Endometrium (tissue), 2 donors: ENCODE measurements around the gene SPCS2.

Source experiments
- FAIRE-seq: peaks from 2 replicates; lab custom pipeline; 2012; peaks lifted over from hg19 to GRCh38; lab: Jason Lieb, UNC
- donor health status: control.
- donor health status: control.

The SPCS2 gene

DNA sequence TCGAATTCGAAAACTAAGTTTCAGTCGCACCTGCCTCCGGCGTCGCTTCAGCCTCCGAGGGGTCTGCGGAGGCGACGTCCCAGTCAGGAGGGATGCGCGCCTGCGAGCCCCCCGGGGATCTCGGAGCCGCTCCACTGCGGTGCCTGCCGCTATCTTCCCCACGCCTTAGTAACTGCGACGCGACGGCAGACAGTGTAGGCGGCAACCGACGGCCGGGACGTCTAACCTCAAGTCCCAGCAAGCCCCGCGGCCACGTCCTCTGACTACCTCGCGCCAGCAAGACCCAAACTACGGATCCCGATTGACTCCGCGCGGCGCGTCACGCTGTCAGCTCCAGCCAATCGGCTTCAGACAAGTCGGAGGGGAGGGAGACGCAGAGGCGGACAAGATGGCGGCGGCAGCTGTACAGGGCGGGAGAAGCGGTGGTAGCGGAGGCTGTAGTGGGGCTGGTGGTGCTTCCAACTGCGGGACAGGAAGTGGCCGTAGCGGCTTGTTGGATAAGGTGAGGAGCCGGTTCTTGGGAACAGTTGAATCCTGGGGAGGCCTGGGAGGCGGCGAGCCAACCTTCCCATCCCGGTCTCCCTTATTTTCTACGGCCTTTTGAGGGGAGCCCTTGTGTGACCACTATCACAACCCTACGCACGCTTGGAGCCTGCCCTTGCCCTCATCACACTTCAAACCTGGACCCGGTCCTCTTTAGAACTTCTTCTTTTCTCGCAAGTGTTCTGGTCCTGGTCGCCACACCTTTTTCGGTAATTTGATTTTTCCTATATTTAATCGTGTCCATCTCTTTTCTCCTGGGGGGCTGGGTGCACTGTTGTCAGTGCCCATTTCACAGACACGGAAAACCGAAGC is at the start of gene SPCS2, which contains the start of gene XRRA1:
Gene SPCS2, plus strand, starts transcription at position 369 of the 855 bp plus-strand sequence. Its CDS starts 20 bp downstream, at position 389.
Gene XRRA1, minus strand, starts transcription at position 194 of the 855 bp plus-strand sequence. CDS start 8,213 bp downstream, outside the sequence.
- FAIRE-seq: peak; percentile 93

DNA sequence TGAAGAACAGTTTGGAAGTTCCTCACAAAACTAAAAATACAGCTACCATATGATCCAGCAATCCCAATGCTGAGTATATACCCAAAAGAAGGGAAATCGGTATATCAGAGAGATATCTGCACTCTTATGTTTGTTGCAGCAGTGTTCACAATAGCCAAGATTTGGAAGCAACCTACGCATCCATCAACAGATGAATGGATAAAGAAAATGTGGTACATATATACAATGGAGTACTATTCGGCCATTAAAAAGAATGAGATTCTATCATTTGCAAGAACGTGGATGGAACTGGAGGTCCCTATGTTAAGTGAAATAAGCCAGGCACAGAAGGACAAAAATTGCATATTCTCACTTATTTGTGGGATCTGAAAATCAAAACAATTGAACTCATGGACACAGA is 46.7 kb upstream of the SPCS2 start:
- FAIRE-seq: no peak

DNA sequence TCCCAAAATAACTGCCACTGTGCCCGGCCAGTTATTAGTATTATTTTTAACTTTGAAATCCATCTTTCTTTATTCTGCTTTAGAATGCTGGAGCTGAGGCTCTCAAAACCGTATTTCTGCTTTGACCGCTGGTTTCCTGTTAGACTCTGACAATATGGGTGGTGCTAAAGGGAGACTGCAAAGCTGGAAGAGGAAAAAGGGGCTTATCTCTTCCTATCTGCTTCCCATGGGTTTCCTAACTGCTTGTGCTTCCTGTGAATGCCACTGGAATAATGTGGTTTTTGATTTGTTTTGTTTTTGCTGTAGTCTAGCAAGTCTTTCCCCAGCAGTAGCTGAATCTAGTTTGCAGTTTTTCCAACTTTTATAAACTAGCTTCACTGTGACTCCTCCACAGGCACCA is 43.7 kb upstream of the SPCS2 start:
- FAIRE-seq: no peak

DNA sequence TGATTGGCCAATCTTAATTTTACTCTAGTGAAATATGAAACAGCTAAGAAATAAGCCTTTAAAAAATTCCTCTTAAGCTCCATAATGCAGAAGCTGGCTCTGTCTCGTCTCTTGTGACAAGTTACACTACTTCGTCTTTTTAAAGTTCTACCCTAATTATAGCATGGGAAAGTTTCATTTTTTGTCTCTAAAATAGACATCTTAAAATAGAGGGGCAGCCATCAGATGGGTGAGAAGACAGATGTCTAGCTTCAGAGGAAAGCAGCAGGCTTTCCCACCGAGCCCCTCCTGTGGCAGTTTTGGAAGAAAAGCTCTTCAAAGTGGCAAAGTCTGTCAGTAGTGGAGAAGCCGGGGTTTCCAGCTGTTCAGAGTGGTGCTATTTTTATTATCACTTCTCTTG is 39.7 kb upstream of the SPCS2 start:
- no peak for FAIRE-seq

DNA sequence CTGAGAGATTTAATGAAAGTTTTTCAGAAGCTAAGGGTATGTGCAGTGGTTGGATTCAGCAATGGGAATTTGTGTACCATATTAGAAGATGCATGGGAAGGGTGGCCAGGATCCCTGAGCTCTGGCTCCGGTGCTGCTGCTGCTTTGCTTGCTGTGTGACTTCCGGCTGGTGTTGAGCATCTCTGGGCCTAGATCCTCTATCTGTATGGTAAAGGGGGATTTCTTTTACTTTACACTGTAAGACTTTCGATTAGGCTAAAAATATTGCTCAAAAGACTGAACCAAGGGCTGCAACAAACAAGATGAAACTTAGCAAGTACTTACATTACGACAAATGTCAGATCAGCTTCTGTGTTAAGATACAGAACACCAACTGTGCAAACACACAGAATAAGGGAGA is 39.3 kb upstream of the SPCS2 start:
- FAIRE-seq: no peak

DNA sequence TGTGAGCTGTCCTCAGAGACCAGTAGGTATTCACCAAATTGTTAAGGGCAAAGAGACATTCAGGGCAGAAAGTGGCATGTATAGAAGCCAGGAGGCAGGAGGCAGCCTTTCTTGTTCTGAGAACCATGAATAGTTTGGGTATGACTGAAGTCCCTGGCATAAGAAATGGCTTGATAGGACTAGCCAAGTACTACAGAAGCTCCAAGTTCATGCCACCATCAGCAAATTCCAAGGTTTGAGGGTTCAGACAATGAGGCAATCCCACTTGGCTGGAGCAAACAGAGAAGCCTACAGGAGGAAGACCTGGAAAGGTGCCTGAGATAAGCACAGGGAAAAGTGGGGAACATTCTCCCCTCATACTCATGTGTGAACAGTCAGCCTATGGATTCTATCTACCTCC is 25.9 kb upstream of the SPCS2 start:
- FAIRE-seq: no peak

DNA sequence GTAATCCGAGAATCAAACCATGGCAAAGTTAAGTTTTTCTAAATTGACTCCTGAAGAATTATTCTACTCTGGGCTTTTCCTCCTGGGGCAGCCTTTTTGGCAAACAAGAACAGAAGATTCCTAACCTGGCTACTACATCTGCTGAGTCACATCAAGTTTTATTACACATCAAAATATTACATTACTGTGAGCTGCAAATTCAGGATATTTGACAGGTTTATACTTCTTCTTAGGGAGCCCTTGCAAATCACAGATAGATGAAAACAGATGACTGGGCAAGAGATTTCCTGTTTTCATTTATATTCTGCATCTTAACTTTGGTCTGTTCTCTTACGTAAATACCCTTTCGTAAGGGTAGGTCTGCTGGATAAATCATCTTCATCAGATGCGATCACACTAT is 23.8 kb upstream of the SPCS2 start:
- FAIRE-seq: no peak

DNA sequence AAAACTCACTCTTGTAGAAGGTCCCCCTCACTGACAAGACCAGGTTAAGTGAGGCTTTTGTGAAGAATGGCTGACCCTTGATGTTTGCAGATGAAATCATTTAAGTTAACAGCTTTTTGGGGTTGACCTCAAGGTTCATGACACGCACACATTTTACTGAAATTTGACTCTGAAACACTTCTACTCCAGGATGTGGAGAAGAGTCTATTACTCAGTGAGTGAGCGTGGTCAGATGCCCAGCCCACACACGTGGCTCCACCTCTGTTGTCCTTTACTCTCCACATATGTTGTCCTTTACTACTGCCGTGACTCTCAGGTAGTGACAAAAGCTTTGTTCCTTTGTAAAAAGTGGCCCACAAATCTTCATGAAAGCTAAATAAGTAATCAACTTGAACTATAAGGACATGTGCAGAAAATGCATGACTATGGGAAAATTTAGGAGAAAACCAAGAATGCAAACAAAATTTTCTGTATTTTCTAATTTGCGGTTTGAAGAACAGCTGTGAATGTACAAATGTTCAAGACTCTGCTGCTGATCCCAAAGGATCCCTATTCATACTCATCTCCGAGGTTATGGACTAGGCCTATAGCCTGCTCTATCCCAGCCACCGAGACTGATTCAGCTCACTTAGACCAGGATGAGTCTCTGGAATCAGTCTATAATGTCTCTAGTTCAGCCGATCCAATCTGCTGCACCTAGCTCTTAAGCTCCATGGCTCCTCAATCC is 22.6 kb upstream of the SPCS2 start:
- FAIRE-seq: no peak

DNA sequence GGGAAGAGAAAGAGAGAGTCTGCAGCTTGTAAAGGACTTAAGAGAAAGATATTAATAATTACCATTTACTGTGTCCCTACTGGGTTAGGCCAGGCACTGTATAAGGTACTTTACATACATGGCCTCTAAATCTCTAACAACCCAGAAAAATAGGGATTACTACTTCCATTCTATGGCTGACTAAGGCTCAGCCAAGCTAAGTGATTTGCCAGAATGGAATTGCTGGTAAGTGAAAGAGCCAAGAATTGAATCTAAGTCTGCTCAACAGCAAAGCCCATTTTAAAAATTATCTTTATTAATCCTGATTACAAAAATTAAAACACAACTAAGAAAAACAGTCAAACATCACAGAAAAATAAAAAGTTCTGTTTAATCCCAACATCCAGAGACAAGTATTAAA is 21.6 kb upstream of the SPCS2 start:
- FAIRE-seq: no peak

DNA sequence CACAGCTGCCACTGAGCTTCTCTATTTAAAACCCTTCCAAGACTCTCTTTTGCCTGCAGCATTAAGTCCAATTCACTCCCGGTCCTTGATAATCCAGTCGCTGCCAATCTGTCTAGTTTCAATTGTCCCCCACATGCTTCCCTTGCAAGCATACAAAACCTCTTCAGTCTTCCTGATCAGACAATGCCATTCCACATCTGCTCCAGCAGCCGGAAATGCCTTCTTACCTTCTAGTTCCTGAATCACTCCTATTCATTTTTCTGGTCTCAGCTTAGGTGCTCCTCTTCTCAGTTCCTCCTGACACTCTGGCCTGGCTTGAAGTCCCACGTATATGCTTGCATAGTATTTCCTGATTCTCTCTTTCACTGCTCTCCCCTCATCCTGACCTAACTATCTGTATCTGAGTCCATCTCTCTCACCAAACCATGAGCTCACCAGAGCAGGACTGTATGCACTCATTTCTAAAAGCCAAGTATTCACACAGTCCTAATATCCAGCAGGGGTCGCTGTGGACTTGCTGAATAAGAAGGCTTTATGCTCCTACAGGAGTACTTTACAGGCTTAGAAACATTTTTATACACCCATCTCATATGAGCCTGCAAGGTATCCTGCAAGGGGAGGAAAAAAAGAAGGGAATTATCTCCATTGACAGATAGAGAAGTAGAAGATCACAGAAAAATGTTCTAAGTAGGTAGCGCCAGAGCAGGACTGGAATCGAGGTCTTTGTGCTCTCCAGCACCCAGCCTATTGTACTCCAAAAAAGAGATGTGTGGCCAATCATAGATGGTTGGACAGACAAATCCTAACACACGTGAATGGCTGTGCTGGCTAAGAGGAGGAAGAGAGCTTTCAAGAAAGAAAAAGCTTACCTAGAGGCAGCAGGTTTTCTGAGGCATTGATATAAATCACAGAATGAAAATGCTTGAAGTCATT is 19.4 kb upstream of the SPCS2 start:
- FAIRE-seq: no peak

DNA sequence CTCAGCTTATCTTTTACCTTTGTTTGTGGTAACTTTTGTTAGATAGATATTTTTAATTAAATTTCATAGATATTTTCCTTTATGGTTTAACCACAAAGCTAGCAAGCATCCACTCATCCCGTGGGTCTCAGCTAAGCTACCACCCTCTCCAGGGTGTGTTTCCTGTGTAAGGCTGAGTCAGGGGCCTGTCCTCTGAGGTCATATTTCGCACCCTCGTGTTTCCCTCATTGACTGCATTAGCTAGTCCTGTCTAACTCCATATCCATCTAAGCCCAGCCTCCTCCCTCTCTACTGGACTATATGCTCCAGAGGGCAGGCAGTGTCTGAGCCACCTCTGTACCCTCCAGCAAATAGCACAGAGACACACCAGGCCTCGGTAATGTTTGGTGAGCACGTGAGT is 16.9 kb upstream of the SPCS2 start:
- FAIRE-seq: no peak

DNA sequence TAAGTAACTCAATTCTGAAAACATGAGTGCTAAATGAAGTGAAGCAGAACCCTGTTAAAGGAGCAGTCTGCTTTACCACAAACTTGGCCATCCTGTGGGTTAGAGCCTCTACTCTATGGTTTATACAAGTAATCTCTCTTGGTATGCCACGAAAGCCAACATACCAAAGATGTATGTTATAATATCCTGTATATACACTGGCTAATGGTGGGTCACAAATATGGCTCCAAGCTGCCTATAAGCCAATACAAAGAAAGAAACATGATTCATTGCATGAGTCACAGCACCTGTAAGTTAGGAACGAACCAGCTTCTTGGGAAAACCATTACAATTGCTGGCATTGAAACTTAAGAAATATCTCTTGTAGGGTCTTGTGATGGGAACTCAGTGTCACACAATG is 16.3 kb upstream of the SPCS2 start:
- no peak for FAIRE-seq

DNA sequence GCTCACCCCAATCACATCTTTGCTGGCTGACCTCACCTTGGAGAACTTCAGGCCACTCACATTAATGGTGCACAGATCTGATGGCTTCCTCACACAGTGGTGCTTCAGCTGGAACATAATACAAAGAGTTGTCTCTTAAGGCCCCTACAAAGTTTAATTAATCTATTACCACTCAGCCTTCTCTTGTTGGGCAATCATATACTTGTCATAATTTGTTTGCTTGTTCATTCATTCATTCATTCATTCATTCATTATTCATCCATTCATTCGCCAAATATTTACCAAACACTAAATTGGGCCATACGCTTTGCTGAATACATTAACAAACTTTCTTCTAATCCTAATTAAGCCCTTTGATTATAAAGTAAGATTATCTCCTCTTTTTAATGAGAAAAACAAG is 15.3 kb upstream of the SPCS2 start:
- FAIRE-seq: no peak

DNA sequence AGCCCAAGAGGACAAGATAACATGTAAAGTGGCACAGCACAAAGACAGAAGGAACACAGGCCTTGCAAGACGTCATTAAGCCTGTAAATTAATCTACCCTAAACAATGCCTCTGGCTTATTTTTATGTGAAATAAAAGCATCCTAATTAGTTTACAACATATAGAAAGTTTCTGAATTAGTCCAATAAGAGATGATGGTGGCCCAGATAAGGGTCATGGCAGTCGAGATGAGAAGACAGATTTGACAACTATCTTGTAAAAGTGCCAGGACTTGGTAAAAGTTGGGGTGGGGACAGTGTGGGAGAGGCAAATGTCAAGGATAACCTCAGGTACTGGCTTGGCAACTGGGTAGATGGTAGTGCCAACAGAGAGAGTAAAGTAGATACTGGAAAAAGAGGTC is 13.8 kb upstream of the SPCS2 start:
- no peak for FAIRE-seq

DNA sequence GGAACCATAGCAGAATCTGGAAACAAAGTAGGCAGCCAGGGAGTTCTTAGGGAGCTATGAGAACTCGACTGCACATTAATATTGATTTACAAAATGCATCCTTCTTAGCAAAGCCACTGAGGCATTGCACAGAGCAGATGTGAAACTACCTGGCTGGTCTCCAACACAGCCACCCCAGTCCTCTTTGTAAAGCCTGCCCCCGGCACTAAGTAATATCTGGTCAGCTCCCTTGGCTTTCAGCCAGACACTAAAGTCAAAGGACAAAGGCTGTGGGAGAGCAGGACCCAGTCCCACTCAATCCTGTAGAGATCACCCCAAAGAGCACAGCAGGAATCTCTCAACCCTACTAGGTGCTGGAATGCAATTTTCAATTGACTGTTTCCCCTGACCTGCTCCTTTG is 13.0 kb upstream of the SPCS2 start:
- FAIRE-seq: no peak

DNA sequence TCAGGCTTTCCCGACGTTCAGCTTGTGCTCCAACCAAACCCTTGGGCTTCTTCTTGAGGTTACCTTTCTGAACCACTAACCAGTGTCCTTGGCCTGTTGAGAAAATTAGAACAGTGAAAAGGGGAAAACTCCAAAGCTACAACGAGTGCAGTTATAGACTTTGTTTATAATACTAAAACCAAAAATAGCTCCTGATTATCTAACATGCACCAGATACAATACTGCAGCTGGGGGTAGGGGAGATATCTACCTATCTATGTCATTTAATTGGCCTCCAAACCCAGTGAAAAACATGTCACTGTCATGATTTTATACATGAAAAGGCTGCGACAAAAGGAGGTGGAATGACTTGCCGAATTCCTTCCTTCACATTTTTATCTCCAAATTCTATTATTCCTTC is 12.1 kb upstream of the SPCS2 start:
- FAIRE-seq: no peak

DNA sequence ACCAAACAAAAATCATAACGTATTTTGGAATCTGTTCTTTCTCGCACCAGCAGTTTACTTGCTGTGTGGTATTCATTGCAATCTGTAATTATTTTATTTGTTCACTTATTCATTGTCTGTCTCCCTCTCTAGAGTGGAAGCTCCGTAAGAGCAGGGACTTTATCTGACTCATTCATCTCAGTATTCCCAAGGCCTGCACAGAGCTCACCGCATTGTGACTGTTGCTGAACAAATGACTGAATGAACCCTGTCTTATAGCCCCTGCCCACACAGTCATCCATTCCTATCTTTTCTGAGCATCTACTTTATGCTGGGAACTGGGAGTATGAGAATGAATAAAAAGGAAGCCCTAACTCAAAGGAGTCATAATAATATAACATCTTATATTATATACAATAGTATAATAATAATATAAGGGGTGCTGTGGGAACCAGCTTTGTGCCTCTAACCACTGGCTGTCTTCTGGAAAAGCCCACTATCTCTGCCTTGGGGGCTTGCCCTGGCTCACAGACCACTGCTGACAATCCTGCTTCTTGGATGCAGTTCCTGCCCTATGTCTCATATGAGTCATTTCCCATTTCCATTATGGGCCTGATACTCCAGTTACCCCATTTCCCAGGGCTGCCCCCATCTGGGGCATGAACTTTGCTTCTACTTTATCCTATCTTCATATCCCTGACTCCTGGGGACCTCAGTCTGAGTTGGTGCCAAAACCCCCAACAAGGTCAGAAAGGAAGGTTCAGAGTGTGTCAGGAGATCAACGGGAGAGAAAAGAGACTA is 11.2 kb upstream of the SPCS2 start:
- FAIRE-seq: no peak

DNA sequence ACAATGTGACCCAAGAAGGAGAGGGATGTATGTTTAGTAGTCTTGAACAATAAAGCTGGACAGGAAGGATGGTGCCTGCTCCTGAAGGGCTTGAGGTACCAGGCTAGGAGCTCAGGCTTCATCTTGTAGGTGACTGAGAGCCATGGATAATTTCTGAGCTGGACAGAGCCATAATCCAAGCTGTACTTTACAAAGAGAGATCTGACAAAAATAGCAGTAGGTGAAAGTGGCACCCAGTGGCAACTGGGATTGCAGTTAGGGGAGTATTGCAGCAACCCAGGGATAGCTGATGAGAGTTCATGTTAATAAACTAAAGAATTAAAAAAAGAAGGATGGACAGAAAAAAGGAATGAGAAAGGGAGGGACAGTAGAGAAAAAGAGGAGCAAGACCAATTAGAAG is 7.6 kb upstream of the SPCS2 start:
- FAIRE-seq: no peak

DNA sequence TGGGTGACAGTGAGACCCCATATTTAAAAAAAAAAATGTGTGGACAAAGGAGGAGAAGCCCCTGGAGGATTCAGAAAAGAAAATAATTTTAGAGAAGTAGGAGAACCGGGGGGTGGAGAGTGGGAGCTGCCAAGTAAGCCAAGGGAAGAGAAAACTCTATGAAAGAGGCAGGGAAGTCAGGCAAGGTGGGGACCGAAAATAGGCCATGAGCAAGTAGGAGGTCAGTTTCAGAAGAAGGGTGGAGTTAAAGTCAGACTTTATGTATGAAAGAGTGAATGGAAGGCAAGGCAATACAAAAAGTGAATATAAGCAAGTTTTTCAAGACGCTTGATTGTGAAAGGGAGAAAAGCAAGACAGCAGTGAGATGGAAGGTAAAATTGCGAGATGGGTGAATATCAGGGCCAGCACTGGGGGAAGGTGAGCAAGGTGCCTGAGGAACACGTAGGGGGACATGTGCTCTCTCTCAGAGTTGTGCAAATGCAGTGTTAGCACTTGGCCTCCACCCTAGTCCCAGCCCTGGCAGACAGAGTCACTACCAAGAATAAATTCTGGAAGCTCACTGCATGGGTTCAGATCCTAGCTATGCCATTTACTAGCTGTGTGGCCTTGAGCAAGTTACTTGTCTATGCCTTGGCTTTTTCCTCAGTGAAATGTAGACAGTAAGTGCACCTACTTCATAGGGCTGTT is 6.8 kb upstream of the SPCS2 start:
- no peak for FAIRE-seq

DNA sequence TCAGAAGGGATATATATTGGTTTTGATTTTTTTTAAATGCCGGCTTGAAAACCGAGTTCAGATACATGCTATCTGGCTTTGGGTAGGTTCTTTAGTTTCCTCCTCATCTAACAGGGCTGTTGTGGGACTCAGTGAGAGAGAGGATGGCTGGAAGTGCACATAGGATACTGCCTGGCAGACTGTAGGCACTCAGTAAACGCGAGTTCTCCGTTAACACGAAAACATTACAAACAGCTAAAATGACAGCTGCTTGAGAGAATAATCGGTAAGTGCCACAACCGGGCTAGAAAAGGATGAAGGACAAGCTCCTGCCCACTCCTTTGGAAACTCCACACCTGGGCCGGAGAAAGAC is 544 bp upstream of the SPCS2 start:
- no peak for FAIRE-seq

DNA sequence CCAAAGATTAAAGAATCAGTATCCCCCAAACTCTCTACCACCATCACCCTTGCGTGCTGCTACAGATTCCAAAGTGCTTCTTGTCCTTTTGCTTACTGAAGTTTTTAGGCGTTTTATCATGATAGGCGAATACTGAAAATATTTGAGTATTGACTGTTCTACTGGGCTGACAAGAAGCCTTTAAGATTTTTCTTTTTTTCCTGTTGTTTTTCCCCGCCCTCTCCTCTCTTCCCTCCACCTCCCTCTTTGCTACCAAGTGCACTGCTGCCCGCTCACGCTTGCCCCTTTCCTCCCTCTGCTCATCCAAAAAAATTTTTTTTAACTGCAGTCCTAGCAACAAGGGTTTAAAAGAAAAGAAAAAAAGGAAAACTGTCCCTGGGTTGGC is 679 bp downstream of the SPCS2 start:
- FAIRE-seq: no peak
